ENCODE results near the gene SNX21.
"Not testable (repeated sequence)": the region's sequence is repeated elsewhere in the genome, so short reads cannot be mapped to it uniquely, and the experiment has no call there.

Gene SNX21

GRCh38 chr20:45860560-45861220 is 27.1 kb downstream of the SNX21 start:
- Histone ChIP-seq H3K4me1 (ENCODE audit: control insufficient read depth, insufficient read depth, low read length) (peaks cover 3% of the 10 kb centered on the region), H3K27me3 (ENCODE audit: control insufficient read depth, insufficient read depth, low read length, poor library complexity, severe bottlenecking) (no peaks in the 10 kb centered on the region), H3K27ac (ENCODE audit: insufficient read depth, low read depth, low read length, poor library complexity, severe bottlenecking) (no peak overlapping the region), H3K9me3 (ENCODE audit: control insufficient read depth, low read length) (no peaks in the 10 kb centered on the region), H3K36me3 (ENCODE audit: control insufficient read depth, insufficient read depth, low read length) (no peaks in the 10 kb centered on the region), H3K4me3 (ENCODE audit: insufficient read depth, low read depth, low read length) (no peak overlapping the region)
- 87 to 90% methylated on average over 7 of the region's 7 CpGs for WGBS, 2 experiments

DNA sequence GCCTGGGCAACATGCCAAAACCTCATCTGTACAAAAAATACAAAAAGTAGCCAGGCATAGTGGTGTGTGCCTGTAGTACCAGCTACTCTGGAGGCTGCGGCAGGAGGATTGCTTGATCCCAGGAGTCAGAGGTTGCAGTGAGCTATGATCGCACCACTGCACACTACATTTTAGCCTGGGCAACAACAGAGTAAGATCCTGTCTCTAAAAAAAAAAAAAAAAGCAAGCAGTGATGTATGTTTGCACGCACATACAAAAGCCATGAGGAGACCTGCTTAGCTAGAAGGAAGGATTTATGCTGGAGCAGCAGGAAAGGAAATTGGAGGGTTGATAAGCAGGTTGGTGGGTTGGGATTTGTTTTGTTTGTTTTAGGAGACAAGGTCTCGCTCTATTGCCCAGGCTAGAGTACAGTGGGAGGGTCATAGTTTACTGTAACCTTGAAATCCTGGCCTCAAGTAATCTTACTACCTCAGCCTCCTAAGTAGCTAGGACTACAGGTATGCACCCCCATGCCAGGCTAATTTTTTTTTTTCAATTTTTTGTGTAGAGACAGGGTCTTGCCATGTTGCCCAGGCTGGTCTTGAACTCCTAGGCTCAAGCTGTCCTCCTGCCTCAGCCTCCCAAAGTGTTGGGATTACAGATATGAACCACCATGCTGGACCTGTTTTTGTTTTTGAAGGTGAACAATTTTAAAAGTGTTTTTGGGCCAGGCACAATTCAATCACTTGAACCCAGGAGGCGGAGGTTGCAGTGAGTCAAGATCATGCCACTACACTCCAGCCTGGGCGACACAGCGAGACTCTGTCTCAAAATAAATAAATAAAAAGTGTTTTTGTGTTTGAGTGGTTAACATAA is 27.8 kb downstream of the SNX21 start:
- Histone ChIP-seq H3K36me3 (ENCODE audit: control insufficient read depth, insufficient read depth, low read length) (no peaks in the 10 kb centered on the region), H3K27me3 (ENCODE audit: control insufficient read depth, insufficient read depth, low read length, poor library complexity, severe bottlenecking) (no peaks in the 10 kb centered on the region), H3K4me3 (ENCODE audit: insufficient read depth, low read depth, low read length) (no peak overlapping the region), H3K27ac (ENCODE audit: insufficient read depth, low read depth, low read length, poor library complexity, severe bottlenecking) (no peak overlapping the region), H3K4me1 (ENCODE audit: control insufficient read depth, insufficient read depth, low read length) (peaks cover 3% of the 10 kb centered on the region), H3K9me3 (ENCODE audit: control insufficient read depth, low read length) (no peaks in the 10 kb centered on the region)
- WGBS, 2 experiments, result 91 to 96% methylated on average over 7 of the region's 7 CpGs

DNA sequence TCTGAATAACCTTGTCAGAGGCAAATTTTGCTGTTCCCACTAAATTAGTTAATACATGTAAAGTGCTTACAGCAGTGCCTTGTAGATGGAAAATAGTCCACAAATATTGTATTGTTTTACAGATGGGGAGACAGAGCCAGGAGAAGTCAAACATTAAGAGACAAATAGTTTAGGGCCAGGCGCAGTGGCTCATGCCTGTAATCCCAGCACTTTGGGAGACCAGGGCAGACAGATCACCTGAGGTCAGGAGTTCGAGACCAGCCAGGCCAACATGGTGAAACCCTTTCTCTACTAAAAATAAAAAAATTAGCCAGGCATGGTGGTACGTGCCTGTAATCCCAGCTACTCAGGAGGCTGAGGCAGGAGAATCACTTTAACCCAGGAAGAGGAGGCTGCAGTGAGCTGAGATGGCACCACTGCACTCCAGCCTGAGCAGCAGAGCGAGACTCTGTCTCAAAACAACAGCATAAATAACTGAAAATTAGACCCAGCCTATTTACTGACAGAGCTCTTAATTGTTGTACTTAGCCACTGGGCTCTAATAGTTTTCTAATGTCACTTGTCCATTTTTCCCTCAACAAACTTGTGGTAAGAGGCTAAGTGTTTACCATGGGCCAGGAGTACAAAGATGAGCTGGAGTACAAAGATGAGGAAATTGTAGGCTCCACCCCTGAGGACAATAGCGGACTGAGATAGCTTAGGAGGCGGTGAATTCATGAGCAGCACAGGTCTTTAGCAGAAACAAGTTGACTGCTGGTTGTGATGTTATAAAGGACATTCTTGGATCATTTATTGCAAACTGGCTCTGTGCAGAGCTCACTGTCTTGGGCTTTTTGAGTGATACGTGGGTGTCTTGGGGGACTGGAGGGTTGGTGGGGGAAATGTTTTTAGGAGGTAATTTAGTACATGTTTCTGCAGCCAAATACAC is 30.2 kb downstream of the SNX21 start:
- Histone ChIP-seq H3K4me3 (ENCODE audit: insufficient read depth, low read depth, low read length) (no peak overlapping the region), H3K27me3 (ENCODE audit: control insufficient read depth, insufficient read depth, low read length, poor library complexity, severe bottlenecking) (no peaks in the 10 kb centered on the region)
- 89 to 91% methylated on average over 7 of the region's 7 CpGs for WGBS, 2 experiments

DNA sequence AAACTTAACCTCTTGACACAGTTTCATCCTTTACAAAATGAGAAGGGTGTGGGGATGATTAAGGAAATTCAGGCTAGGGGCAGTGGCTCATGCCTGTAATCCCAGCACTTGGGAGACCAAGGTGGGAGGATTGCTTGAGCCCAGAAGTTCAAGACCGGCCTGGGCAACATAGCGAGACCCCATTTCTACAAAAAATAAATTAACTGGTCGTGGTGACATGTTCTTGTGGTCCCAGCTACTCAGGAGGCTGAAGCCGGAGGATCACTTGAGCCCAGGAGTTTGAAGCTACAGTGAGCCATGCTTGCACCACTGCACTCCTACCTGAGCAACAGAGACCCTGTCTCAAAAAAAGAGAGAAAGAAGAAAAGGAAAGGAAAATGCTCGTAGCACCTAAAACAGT is 32.9 kb downstream of the SNX21 start:
- no peaks in the 10 kb centered on the region for H3K36me3 ChIP-seq (ENCODE audit: control insufficient read depth, insufficient read depth, low read length)
- H3K4me3 ChIP-seq (ENCODE audit: insufficient read depth, low read depth, low read length), result no peak overlapping the region
- 92% methylated on average over 5 of the region's 5 CpGs for WGBS, 2 experiments
- no peak overlapping the region for H3K27ac ChIP-seq (ENCODE audit: insufficient read depth, low read depth, low read length, poor library complexity, severe bottlenecking)
- H3K9me3 ChIP-seq (ENCODE audit: control insufficient read depth, low read length), result no peaks in the 10 kb centered on the region
- no peaks in the 10 kb centered on the region for H3K4me1 ChIP-seq (ENCODE audit: control insufficient read depth, insufficient read depth, low read length)
- no peaks in the 10 kb centered on the region for H3K27me3 ChIP-seq (ENCODE audit: control insufficient read depth, insufficient read depth, low read length, poor library complexity, severe bottlenecking)

More for the DNA sequence above, 30.2 kb downstream of the SNX21 start:
- no peaks in the 10 kb centered on the region for H3K36me3 ChIP-seq (ENCODE audit: control insufficient read depth, insufficient read depth, low read length)
- no peaks in the 10 kb centered on the region for H3K9me3 ChIP-seq (ENCODE audit: control insufficient read depth, low read length)
- no peaks in the 10 kb centered on the region for H3K4me1 ChIP-seq (ENCODE audit: control insufficient read depth, insufficient read depth, low read length)
- H3K27ac ChIP-seq (ENCODE audit: insufficient read depth, low read depth, low read length, poor library complexity, severe bottlenecking), result no peak overlapping the region

- 90 to 92% methylated on average over 6 of the region's 6 CpGs for WGBS, 2 experiments
- no peak overlapping the region for H3K27ac ChIP-seq (ENCODE audit: insufficient read depth, low read depth, low read length, poor library complexity, severe bottlenecking)
- H3K27me3 ChIP-seq (ENCODE audit: control insufficient read depth, insufficient read depth, low read length, poor library complexity, severe bottlenecking), result no peaks in the 10 kb centered on the region
- no peaks in the 10 kb centered on the region for H3K4me1 ChIP-seq (ENCODE audit: control insufficient read depth, insufficient read depth, low read length)
- H3K4me3 ChIP-seq (ENCODE audit: insufficient read depth, low read depth, low read length), result no peak overlapping the region
- H3K36me3 ChIP-seq (ENCODE audit: control insufficient read depth, insufficient read depth, low read length), result no peaks in the 10 kb centered on the region
- no peaks in the 10 kb centered on the region for H3K9me3 ChIP-seq (ENCODE audit: control insufficient read depth, low read length)
These were observed 33.7 kb downstream of the SNX21 start for GRCh38 chr20:45867136-45867818.

DNA sequence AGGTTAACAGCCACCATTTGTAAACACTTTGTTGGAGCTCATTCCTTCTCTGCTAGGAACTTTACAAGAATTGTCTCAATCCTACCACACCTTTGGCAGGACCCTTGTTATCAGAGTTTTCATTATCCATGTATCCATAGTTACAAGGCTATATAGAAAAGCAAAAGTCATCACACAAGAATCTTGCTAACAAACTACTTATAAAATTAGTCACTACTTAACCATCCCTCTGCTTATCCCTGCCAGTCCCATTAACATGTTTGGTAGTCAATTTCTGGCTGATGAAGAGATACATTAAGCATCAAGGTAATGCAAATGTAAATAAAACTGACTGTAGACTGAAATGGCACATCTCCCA is 34.2 kb downstream of the SNX21 start:
- H3K4me3 ChIP-seq (ENCODE audit: insufficient read depth, low read depth, low read length), result no peak overlapping the region
- no peaks in the 10 kb centered on the region for H3K9me3 ChIP-seq (ENCODE audit: control insufficient read depth, low read length)
- no peak overlapping the region for H3K27ac ChIP-seq (ENCODE audit: insufficient read depth, low read depth, low read length, poor library complexity, severe bottlenecking)
- H3K4me1 ChIP-seq (ENCODE audit: control insufficient read depth, insufficient read depth, low read length), result no peaks in the 10 kb centered on the region
- H3K27me3 ChIP-seq (ENCODE audit: control insufficient read depth, insufficient read depth, low read length, poor library complexity, severe bottlenecking), result no peaks in the 10 kb centered on the region
- no peaks in the 10 kb centered on the region for H3K36me3 ChIP-seq (ENCODE audit: control insufficient read depth, insufficient read depth, low read length)

DNA sequence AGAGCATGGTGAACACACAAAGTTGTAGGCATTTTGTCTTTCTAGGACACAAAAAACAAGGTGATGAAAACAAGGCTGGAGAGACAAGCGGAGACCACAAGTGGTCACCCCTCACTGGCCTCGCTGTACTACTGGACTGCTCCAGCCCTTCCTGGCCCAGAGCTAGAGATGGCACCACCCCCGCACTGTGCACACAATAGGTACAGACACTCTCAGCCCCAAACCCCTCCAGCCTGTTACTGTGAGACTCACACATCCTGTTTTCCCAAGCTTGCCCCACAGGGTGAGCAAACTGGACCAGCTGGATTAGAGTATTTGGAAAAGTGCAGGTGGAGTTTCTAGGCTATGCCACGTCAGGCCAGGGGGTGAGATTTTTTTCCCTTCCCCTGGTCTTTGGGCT is 39.0 kb downstream of the SNX21 start:
- H3K36me3 ChIP-seq (ENCODE audit: control insufficient read depth, insufficient read depth, low read length), result no peaks in the 10 kb centered on the region
- no peaks in the 10 kb centered on the region for H3K27me3 ChIP-seq (ENCODE audit: control insufficient read depth, insufficient read depth, low read length, poor library complexity, severe bottlenecking)
- H3K27ac ChIP-seq (ENCODE audit: insufficient read depth, low read depth, low read length, poor library complexity, severe bottlenecking), result no peak overlapping the region
- H3K4me1 ChIP-seq (ENCODE audit: control insufficient read depth, insufficient read depth, low read length), result no peaks in the 10 kb centered on the region
- 85 to 94% methylated on average over 4 of the region's 4 CpGs for WGBS, 2 experiments
- no peaks in the 10 kb centered on the region for H3K9me3 ChIP-seq (ENCODE audit: control insufficient read depth, low read length)
- H3K4me3 ChIP-seq (ENCODE audit: insufficient read depth, low read depth, low read length), result no peak overlapping the region

GRCh38 chr20:45873409-45874103 is 40.0 kb downstream of the SNX21 start:
- no peaks in the 10 kb centered on the region for H3K9me3 ChIP-seq (ENCODE audit: control insufficient read depth, low read length)
- H3K36me3 ChIP-seq (ENCODE audit: control insufficient read depth, insufficient read depth, low read length), result no peaks in the 10 kb centered on the region
- H3K4me3 ChIP-seq (ENCODE audit: insufficient read depth, low read depth, low read length), result no peak overlapping the region
- H3K27ac ChIP-seq (ENCODE audit: insufficient read depth, low read depth, low read length, poor library complexity, severe bottlenecking), result no peak overlapping the region
- H3K27me3 ChIP-seq (ENCODE audit: control insufficient read depth, insufficient read depth, low read length, poor library complexity, severe bottlenecking), result no peaks in the 10 kb centered on the region
- H3K4me1 ChIP-seq (ENCODE audit: control insufficient read depth, insufficient read depth, low read length), result no peaks in the 10 kb centered on the region
- 82 to 100% methylated on average over 1 of the region's 1 CpG for WGBS, 2 experiments

DNA sequence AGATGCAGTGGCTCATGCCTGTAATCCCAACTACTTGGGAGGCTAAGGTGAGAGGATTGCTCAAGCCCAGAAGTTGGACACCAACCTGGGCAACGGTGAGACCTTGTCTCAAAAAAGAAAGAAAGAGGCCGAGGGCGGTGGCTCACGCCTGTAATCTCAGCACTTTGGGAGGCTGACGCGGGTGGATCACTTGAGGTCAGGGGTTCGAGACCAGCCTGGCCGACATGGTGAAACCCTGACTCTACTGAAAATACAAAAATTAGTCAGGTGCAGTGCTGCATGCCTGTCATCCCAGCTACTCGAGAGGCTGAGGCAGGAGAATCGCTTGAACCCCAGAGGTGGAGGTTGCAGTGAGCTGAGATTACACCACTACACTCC is 40.5 kb downstream of the SNX21 start:
- H3K4me3 ChIP-seq (ENCODE audit: insufficient read depth, low read depth, low read length); H3K36me3 ChIP-seq (ENCODE audit: control insufficient read depth, insufficient read depth, low read length); H3K4me1 ChIP-seq (ENCODE audit: control insufficient read depth, insufficient read depth, low read length); H3K9me3 ChIP-seq (ENCODE audit: control insufficient read depth, low read length); H3K27ac ChIP-seq (ENCODE audit: insufficient read depth, low read depth, low read length, poor library complexity, severe bottlenecking); H3K27me3 ChIP-seq (ENCODE audit: control insufficient read depth, insufficient read depth, low read length, poor library complexity, severe bottlenecking): not testable (repeated sequence)
- 94 to 96% methylated on average over 10 of the region's 10 CpGs for WGBS, 2 experiments

All from ectodermal cell (in vitro differentiated cells).